ENCODE data around the gene TWF2. TPM values are rescaled to one million over a fixed set of nuclear protein-coding genes. Genes with fewer than 3 reads are reported as not detected.
A peak's percentile ranks its signal among the peaks of the same experiment; 100 is the strongest.

The TWF2 gene
- total and polyA plus RNA-seq, 2 of the 13 experiments (the other 11 are each of a cell fraction or from before 2014, with no cell fraction given), result 45.5 to 108 TPM

- TF ChIP-seq TBX3 (IDR thresholded peaks at IDR 0.05; ENCODE audit: borderline replicate concordance) (no peak), NCOR1 (IDR thresholded peaks at IDR 0.05; ENCODE audit: borderline replicate concordance, low read length) (peak; percentile 12; the same call in 1 of the 2 replicates), ZNF569 (CRISPR knock-in tag; IDR thresholded peaks at IDR 0.05; ENCODE audit: borderline replicate concordance) (no peak), MAZ (IDR thresholded peaks at IDR 0.05; ENCODE audit: borderline replicate concordance, low read depth, low read length) (no peak), MAZ (CRISPR knock-in tag; IDR thresholded peaks at IDR 0.05; ENCODE audit: low read depth) (no peak), STAT5B (CRISPR knock-in tag; IDR thresholded peaks at IDR 0.05) (no peak), HNRNPH1 (optimal IDR thresholded peaks at IDR 0.05; ENCODE audit: low read depth, low read length) (no peak), RXRB (CRISPR knock-in tag; IDR thresholded peaks at IDR 0.05; ENCODE audit: borderline replicate concordance) (no peak; the same call in 1 of the 2 replicates), ZBTB7A (CRISPR knock-in tag; IDR thresholded peaks at IDR 0.05) (0 out of 2 replicates have a peak, but pooled peaks have one; percentile 18), ETS1 (CRISPR knock-in tag; IDR thresholded peaks at IDR 0.05) (no peak), TOE1 (CRISPR knock-in tag; IDR thresholded peaks at IDR 0.05) (no peak), ZNF609 (CRISPR knock-in tag; IDR thresholded peaks at IDR 0.05; ENCODE audit: borderline replicate concordance) (no peak), TCF12 (IDR thresholded peaks at IDR 0.05) (no peak), TCF12 (CRISPR knock-in tag; IDR thresholded peaks at IDR 0.05) (peak; percentile 28; the same call in 1 of the 2 replicates), ZNF138 (CRISPR knock-in tag; IDR thresholded peaks at IDR 0.05; ENCODE audit: low read depth) (0 out of 2 replicates have a peak, but pooled peaks have one; percentile 9), GPBP1L1 (CRISPR knock-in tag; IDR thresholded peaks at IDR 0.05) (no peak), BHLHE40 (IDR thresholded peaks at IDR 0.05; ENCODE audit: low read length) (no peak)
- TF ChIP-seq, protein P1, sequence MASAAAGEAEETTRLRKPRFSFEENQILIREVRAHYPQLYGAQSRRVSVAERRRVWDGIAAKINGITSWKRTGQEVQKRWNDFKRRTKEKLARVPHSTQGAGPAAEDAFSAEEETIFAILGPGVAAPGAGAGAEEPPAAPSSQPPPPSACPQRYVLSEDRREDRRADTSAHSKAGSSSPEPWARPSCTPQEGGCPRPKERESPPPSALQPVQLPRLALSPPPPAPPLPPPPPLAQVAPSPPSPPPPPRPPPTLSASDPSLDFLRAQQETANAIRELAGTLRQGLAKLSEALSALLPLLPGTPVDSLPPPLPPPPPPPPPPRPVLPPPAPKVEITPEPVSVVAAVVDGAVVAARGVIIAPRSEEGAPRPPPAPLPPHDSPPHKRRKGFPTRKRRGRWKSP (CRISPR knock-in tag; IDR thresholded peaks at IDR 0.05), result no peak
- TF ChIP-seq, protein P2, sequence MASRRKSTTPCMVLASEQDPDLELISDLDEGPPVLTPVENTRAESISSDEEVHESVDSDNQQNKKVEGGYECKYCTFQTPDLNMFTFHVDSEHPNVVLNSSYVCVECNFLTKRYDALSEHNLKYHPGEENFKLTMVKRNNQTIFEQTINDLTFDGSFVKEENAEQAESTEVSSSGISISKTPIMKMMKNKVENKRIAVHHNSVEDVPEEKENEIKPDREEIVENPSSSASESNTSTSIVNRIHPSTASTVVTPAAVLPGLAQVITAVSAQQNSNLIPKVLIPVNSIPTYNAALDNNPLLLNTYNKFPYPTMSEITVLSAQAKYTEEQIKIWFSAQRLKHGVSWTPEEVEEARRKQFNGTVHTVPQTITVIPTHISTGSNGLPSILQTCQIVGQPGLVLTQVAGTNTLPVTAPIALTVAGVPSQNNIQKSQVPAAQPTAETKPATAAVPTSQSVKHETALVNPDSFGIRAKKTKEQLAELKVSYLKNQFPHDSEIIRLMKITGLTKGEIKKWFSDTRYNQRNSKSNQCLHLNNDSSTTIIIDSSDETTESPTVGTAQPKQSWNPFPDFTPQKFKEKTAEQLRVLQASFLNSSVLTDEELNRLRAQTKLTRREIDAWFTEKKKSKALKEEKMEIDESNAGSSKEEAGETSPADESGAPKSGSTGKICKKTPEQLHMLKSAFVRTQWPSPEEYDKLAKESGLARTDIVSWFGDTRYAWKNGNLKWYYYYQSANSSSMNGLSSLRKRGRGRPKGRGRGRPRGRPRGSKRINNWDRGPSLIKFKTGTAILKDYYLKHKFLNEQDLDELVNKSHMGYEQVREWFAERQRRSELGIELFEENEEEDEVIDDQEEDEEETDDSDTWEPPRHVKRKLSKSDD (CRISPR knock-in tag; IDR thresholded peaks at IDR 0.05; ENCODE audit: low read depth), result peak; percentile 68; the same call in 1 of the 2 replicates
These were observed 39.1 kb upstream of the TWF2 start (continued) for GRCh38 chr3:52277972-52278509.
